WTC11 (cell line): ENCODE measurements around the gene KIF13A. TPM values are rescaled to one million over a fixed set of nuclear protein-coding genes. Genes with fewer than 3 reads are reported as not detected.

Experiments used
- ATAC-seq: fragments of 200-7000 bp; cut with Tn5 transposase; 2 replicates; pipeline ENCODE4 v1.10.0; 2021; ENCODE audit warnings: mild to moderate bottlenecking, moderate library complexity
- CTCF ChIA-PET: fragments of 300-600 bp; sonication (Branson Sonifier 250); formaldehyde crosslinking; loops from one replicate; lab custom pipeline; 2021; ENCODE audit warnings: antibody characterized with exemption; lab: Charles Lee
- POLR2A ChIA-PET: fragments of 350-600 bp; sonication (Branson Sonifier 250); formaldehyde crosslinking; loops from one replicate; lab custom pipeline; 2021; ENCODE audit warnings: antibody characterized with exemption; lab: Charles Lee
- DNase-seq: peaks from one replicate; pipeline ENCODE4 v3.0.0; 2021; ENCODE audit warnings: low spot score
- H3K27ac Mint-ChIP-seq: 2 replicates; pipeline ENCODE4 v1.8.0; 2021; ENCODE audit warnings: mixed read lengths
- H3K27me3 Mint-ChIP-seq: 2 replicates; pipeline ENCODE4 v1.8.0; 2021; ENCODE audit warnings: low read depth, mild to moderate bottlenecking, moderate library complexity, mixed read lengths
- H3K36me3 Mint-ChIP-seq: 2 replicates; pipeline ENCODE4 v1.8.0; 2021; ENCODE audit warnings: mixed read lengths
- H3K4me1 Mint-ChIP-seq: 2 replicates; pipeline ENCODE4 v1.8.0; 2022; ENCODE audit warnings: mixed read lengths
- H3K4me3 Mint-ChIP-seq: 2 replicates; pipeline ENCODE4 v1.8.0; 2021; ENCODE audit warnings: mild to moderate bottlenecking, moderate library complexity, mixed read lengths
- H3K9me3 Mint-ChIP-seq: 2 replicates; pipeline ENCODE4 v1.8.0; 2021; ENCODE audit warnings: mixed read lengths
- CREB1 ChIP-seq: sonication (generic); formaldehyde crosslinking; IDR thresholded peaks from 2 replicates; pipeline ENCODE4 v1.8.0; 2023; ENCODE audit warnings: mild to moderate bottlenecking, missing genetic modification reagents
- GRHL2 ChIP-seq: fragments of 250-450 bp; sonication (Bioruptor Pico); IDR thresholded peaks from 2 replicates; pipeline ENCODE4 v1.8.0; 2022; ENCODE audit warnings: mild to moderate bottlenecking, moderate library complexity; ENCODE audit not compliant: insufficient replicate concordance, severe bottlenecking
- GTF2I ChIP-seq: fragments of 250-450 bp; sonication (Bioruptor Pico); conservative IDR thresholded peaks from 2 replicates; pipeline ENCODE4 v1.4.0; 2021; ENCODE audit warnings: mild to moderate bottlenecking
- NFYB ChIP-seq: sonication (generic); formaldehyde crosslinking; conservative IDR thresholded peaks from 2 replicates; pipeline ENCODE4 v1.8.0; 2022; ENCODE audit warnings: low read depth, missing genetic modification reagents
- NR1H2 ChIP-seq: sonication (generic); formaldehyde crosslinking; IDR thresholded peaks from 2 replicates; pipeline ENCODE4 v1.9.0; 2021; ENCODE audit warnings: mild to moderate bottlenecking, moderate library complexity, missing genetic modification reagents
- OVOL2 ChIP-seq: fragments of 250-450 bp; sonication (Bioruptor Pico); IDR thresholded peaks from 2 replicates; pipeline ENCODE4 v1.9.0; 2021; ENCODE audit warnings: mild to moderate bottlenecking, borderline replicate concordance
- PRRX2 ChIP-seq: fragments of 250-450 bp; sonication (Bioruptor Pico); IDR thresholded peaks from 2 replicates; pipeline ENCODE4 v1.8.0; 2021; ENCODE audit warnings: mild to moderate bottlenecking
- RELA ChIP-seq: sonication (generic); formaldehyde crosslinking; IDR thresholded peaks from 2 replicates; pipeline ENCODE4 v1.8.1; 2022; ENCODE audit warnings: missing genetic modification reagents, mild to moderate bottlenecking, borderline replicate concordance
- SOX15 ChIP-seq: fragments of 250-450 bp; sonication (Bioruptor Pico); IDR thresholded peaks from 2 replicates; pipeline ENCODE4 v1.9.0; 2021; ENCODE audit warnings: mild to moderate bottlenecking
- TEAD4 ChIP-seq: sonication (generic); formaldehyde crosslinking; IDR thresholded peaks from 2 replicates; pipeline ENCODE4 v1.8.0; 2022; ENCODE audit warnings: mild to moderate bottlenecking, missing genetic modification reagents
- ZNF423 ChIP-seq: fragments of 250-450 bp; sonication (Bioruptor Pico); IDR thresholded peaks from 2 replicates; pipeline ENCODE4 v2.1.2; 2022; ENCODE audit warnings: mild to moderate bottlenecking, moderate library complexity
- total RNA-seq: library from RNA; stranded (reverse); gene quantifications from 3 replicates; pipeline ENCODE4 v1.2.3, GENCODE V29; 2021
- TF ChIP-seq, protein P1 (sequence below): fragments of 250-450 bp; sonication (Bioruptor Pico); IDR thresholded peaks from 2 replicates; pipeline ENCODE4 v1.8.0; 2021; ENCODE audit warnings: mild to moderate bottlenecking
- TF ChIP-seq, protein P2 (sequence below): sonication (generic); formaldehyde crosslinking; IDR thresholded peaks from 2 replicates; pipeline ENCODE4 v1.8.1; 2022; ENCODE audit warnings: low read depth, mild to moderate bottlenecking, moderate library complexity, missing genetic modification reagents, borderline replicate concordance
- TF ChIP-seq, protein P3 (sequence below): sonication (generic); formaldehyde crosslinking; IDR thresholded peaks from 2 replicates; pipeline ENCODE4 v1.8.0; 2023; ENCODE audit warnings: mild to moderate bottlenecking, missing genetic modification reagents
- TF ChIP-seq, protein P4 (sequence below): fragments of 250-450 bp; sonication (Bioruptor Pico); IDR thresholded peaks from 2 replicates; pipeline ENCODE4 v1.9.0; 2021; ENCODE audit warnings: mild to moderate bottlenecking, borderline replicate concordance

KIF13A gene
- total RNA-seq, 1 experiment from 2014 or later = 32.7 TPM

DNA sequence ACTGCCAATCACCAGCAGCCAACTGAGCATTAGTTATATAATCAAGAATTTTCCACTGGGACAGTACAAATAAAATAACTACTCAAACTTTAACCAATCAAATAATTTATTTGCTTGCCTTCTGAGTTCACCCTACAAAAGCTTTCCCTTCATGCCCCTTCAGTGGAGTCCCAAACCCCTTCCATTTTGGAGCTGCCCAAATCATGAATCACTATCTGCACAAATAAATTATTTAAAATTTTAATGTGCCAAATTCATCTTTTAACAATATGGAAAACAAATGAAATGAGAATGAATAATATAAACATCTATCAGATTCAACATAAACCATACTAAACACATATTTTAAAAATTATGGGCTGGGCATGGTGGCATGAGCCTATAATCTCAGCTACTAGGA lies 85.9 kb downstream of the KIF13A start:
- no peak for DNase-seq
- Mint-ChIP-seq H3K27ac (no peak overlapping the region), H3K9me3 (peaks cover 13% of the 10 kb centered on the region), H3K4me1 (peaks cover 22% of the 10 kb centered on the region), H3K36me3 (peaks cover 16% of the 10 kb centered on the region), H3K27me3 (no peaks in the 10 kb centered on the region), H3K4me3 (no peak overlapping the region)
- ChIA-PET POLR2A (interaction anchor here (0.6 kb wide), 1 partner anchor 192 kb away, joined by 3 read pairs; no protein-coding TSS in a partner anchor), CTCF (no interaction called here)
- TF ChIP-seq TEAD4 = no peak
- no peak for TF ChIP-seq RELA (CRISPR knock-in tag)
- TF ChIP-seq OVOL2 = no peak
- no peak for TF ChIP-seq NFYB (CRISPR knock-in tag)
- TF ChIP-seq, protein P1, sequence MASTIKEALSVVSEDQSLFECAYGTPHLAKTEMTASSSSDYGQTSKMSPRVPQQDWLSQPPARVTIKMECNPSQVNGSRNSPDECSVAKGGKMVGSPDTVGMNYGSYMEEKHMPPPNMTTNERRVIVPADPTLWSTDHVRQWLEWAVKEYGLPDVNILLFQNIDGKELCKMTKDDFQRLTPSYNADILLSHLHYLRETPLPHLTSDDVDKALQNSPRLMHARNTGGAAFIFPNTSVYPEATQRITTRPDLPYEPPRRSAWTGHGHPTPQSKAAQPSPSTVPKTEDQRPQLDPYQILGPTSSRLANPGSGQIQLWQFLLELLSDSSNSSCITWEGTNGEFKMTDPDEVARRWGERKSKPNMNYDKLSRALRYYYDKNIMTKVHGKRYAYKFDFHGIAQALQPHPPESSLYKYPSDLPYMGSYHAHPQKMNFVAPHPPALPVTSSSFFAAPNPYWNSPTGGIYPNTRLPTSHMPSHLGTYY (CRISPR knock-in tag) = no peak
- TF ChIP-seq, protein P2, sequence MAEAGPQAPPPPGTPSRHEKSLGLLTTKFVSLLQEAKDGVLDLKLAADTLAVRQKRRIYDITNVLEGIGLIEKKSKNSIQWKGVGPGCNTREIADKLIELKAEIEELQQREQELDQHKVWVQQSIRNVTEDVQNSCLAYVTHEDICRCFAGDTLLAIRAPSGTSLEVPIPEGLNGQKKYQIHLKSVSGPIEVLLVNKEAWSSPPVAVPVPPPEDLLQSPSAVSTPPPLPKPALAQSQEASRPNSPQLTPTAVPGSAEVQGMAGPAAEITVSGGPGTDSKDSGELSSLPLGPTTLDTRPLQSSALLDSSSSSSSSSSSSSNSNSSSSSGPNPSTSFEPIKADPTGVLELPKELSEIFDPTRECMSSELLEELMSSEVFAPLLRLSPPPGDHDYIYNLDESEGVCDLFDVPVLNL (CRISPR knock-in tag) = no peak
- no peak for TF ChIP-seq GTF2I (CRISPR knock-in tag)
- ATAC-seq = no peak

DNA sequence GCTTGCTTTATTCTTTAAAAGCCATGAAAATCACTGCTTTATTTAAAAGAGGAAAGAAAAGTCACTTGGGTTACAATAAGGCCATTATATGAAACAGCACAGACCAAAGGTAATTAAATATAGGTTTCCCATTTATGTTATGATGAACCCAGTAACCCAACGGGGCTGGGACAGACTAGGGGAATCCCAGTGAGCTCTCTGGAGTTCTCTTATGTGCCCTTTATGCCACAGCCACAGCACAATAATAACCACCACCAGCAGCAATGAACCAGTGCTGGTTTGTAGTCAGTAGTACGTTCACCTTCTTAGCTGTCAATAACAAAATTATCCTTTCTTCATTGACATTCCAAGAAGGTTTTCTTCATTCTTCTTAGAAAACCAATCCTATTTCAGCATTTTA lies 87.4 kb downstream of the KIF13A start:
- Mint-ChIP-seq H3K4me3 (no peak overlapping the region), H3K36me3 (peaks cover 31% of the 10 kb centered on the region), H3K4me1 (peaks cover 15% of the 10 kb centered on the region), H3K27me3 (no peaks in the 10 kb centered on the region), H3K9me3 (peaks cover 26% of the 10 kb centered on the region), H3K27ac (no peak overlapping the region)
- ATAC-seq (no peak), DNase-seq (no peak)
- ChIA-PET CTCF (no interaction called here), POLR2A (no interaction called here)
- TF ChIP-seq PRRX2 (no peak), GTF2I (CRISPR knock-in tag) (no peak), NR1H2 (CRISPR knock-in tag) (no peak), SOX15 (no peak), ZNF423 (CRISPR knock-in tag) (no peak), CREB1 (CRISPR knock-in tag) (no peak), GRHL2 (no peak)
- TF ChIP-seq, protein P3, sequence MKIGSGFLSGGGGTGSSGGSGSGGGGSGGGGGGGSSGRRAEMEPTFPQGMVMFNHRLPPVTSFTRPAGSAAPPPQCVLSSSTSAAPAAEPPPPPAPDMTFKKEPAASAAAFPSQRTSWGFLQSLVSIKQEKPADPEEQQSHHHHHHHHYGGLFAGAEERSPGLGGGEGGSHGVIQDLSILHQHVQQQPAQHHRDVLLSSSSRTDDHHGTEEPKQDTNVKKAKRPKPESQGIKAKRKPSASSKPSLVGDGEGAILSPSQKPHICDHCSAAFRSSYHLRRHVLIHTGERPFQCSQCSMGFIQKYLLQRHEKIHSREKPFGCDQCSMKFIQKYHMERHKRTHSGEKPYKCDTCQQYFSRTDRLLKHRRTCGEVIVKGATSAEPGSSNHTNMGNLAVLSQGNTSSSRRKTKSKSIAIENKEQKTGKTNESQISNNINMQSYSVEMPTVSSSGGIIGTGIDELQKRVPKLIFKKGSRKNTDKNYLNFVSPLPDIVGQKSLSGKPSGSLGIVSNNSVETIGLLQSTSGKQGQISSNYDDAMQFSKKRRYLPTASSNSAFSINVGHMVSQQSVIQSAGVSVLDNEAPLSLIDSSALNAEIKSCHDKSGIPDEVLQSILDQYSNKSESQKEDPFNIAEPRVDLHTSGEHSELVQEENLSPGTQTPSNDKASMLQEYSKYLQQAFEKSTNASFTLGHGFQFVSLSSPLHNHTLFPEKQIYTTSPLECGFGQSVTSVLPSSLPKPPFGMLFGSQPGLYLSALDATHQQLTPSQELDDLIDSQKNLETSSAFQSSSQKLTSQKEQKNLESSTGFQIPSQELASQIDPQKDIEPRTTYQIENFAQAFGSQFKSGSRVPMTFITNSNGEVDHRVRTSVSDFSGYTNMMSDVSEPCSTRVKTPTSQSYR (CRISPR knock-in tag) = no peak
- TF ChIP-seq, protein P4, sequence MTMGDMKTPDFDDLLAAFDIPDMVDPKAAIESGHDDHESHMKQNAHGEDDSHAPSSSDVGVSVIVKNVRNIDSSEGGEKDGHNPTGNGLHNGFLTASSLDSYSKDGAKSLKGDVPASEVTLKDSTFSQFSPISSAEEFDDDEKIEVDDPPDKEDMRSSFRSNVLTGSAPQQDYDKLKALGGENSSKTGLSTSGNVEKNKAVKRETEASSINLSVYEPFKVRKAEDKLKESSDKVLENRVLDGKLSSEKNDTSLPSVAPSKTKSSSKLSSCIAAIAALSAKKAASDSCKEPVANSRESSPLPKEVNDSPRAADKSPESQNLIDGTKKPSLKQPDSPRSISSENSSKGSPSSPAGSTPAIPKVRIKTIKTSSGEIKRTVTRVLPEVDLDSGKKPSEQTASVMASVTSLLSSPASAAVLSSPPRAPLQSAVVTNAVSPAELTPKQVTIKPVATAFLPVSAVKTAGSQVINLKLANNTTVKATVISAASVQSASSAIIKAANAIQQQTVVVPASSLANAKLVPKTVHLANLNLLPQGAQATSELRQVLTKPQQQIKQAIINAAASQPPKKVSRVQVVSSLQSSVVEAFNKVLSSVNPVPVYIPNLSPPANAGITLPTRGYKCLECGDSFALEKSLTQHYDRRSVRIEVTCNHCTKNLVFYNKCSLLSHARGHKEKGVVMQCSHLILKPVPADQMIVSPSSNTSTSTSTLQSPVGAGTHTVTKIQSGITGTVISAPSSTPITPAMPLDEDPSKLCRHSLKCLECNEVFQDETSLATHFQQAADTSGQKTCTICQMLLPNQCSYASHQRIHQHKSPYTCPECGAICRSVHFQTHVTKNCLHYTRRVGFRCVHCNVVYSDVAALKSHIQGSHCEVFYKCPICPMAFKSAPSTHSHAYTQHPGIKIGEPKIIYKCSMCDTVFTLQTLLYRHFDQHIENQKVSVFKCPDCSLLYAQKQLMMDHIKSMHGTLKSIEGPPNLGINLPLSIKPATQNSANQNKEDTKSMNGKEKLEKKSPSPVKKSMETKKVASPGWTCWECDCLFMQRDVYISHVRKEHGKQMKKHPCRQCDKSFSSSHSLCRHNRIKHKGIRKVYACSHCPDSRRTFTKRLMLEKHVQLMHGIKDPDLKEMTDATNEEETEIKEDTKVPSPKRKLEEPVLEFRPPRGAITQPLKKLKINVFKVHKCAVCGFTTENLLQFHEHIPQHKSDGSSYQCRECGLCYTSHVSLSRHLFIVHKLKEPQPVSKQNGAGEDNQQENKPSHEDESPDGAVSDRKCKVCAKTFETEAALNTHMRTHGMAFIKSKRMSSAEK (CRISPR knock-in tag) = no peak
